Erythroblast (primary cell): ENCODE data around the gene CDCA4.

Experiments
- GATA1 ChIP-seq: IDR thresholded peaks from 2 replicates; pipeline ENCODE4 v1.6.1; 2011; ENCODE audit warnings: low read depth, mild to moderate bottlenecking, control low read depth, low read length, moderate library complexity
- POLR2A ChIP-seq: IDR thresholded peaks from 2 replicates; pipeline ENCODE4 v1.6.1; 2011; ENCODE audit warnings: mild to moderate bottlenecking, low read length

DNA sequence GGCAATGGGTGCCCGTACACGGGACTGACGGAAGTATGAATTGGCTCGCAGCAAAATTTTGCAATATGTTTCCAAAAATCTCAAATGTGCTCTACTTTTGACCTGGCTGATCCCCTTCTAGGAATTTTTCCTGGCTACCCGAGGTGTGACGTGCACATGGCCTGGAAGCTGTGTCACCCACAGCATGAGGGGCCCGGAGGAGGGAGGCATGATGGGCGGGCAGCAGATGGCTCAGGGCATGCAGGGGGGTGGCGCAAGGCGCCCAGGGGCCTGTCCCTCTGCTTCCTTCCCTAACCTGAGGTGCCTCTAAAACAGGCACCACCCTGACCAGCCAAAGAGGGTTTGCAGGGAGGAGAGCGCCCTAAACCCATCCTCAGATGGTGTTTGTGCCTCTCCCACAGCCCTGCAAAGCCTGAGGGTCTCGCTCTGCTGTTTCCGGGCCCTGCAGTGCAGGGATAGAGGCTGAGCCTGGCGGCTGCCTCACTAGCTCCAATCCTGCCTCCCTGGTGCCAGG lies 37.7 kb upstream of the CDCA4 start:
- TF ChIP-seq POLR2A (no peak), GATA1 (no peak)
